Esophagus squamous epithelium (tissue), 4 donors: ENCODE measurements around the gene NKIRAS1.

Experiments used
- CTCF ChIP-seq, 6 experiments: fragments of 450-650 bp in 4 of 6; fragments of 200-600 bp in 2 of 6; sonication (generic) in 2 of 6; IDR thresholded peaks; one replicate each; pipeline ENCODE4 v1.5.1; 2016 to 2019; ENCODE audit warnings: antibody characterized with exemption in 6 of 6, mild to moderate bottlenecking in 4 of 6, moderate library complexity in 4 of 6
- POLR2A ChIP-seq, 4 donors: fragments of 450-650 bp; IDR thresholded peaks; one replicate each; pipeline ENCODE4 v1.6.1; 2017; ENCODE audit warnings: antibody characterized with exemption in 4 of 4, mild to moderate bottlenecking in 4 of 4, moderate library complexity in 3 of 4

- TF ChIP-seq CTCF (IDR thresholded peaks at IDR 0.05) (no peak), POLR2A (IDR thresholded peaks at IDR 0.05) (no peak)
Measured at GRCh38 chr3:23921052-23921511, 4.3 kb upstream of the NKIRAS1 start.
